Measurements from ENCODE around the gene METRNL. TPM values are rescaled to one million over a fixed set of nuclear protein-coding genes. Genes with fewer than 3 reads are reported as not detected.

Gene METRNL
- total RNA-seq, 1 experiment from 2014 or later: 21.0 TPM

DNA sequence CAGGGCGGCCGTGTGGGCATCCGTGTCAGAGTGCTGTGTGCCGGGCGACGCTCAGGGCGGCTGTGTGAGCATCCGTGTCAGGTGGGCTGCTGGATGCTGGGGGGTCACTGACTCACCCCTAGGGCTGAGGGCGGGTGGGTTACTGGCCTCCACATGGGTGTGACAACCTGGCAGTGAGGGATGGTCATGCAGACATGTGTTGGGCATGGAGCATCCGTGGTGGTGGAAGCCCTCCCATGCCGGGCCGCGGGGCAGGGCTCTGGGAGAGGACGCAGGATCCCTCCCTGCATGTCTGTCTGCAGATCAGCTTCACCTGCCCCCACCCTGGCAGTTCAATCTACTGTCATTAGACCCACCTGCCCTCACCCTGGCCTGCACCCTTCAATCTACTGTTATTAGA is 56.3 kb downstream of the METRNL start:
- intact Hi-C loops (cut with micrococcal nuclease; ENCODE audit: unreplicated experiment): no loop called here
- in situ Hi-C loops (cut with HindIII; ENCODE audit: low pct_unique_long_range_greater_than_20kb, low sequenced_read_pairs): no loop called here
- no peak overlapping the region for H3K4me3 ChIP-seq (ENCODE audit: low read depth in 2 of 2, low read length in 2 of 2)
- TF ChIP-seq SIN3A (IDR thresholded peaks at IDR 0.05; ENCODE audit: borderline replicate concordance, insufficient read depth, low read depth, low read length) (no peak), TCF7L2 (IDR thresholded peaks at IDR 0.05; ENCODE audit: low read depth, low read length) (no peak), POLR2AphosphoS5 (IDR thresholded peaks at IDR 0.05; ENCODE audit: low read depth, low read length) (no peak), CTCF (IDR thresholded peaks at IDR 0.05) (no peak)
- TF ChIP-seq, protein P1, sequence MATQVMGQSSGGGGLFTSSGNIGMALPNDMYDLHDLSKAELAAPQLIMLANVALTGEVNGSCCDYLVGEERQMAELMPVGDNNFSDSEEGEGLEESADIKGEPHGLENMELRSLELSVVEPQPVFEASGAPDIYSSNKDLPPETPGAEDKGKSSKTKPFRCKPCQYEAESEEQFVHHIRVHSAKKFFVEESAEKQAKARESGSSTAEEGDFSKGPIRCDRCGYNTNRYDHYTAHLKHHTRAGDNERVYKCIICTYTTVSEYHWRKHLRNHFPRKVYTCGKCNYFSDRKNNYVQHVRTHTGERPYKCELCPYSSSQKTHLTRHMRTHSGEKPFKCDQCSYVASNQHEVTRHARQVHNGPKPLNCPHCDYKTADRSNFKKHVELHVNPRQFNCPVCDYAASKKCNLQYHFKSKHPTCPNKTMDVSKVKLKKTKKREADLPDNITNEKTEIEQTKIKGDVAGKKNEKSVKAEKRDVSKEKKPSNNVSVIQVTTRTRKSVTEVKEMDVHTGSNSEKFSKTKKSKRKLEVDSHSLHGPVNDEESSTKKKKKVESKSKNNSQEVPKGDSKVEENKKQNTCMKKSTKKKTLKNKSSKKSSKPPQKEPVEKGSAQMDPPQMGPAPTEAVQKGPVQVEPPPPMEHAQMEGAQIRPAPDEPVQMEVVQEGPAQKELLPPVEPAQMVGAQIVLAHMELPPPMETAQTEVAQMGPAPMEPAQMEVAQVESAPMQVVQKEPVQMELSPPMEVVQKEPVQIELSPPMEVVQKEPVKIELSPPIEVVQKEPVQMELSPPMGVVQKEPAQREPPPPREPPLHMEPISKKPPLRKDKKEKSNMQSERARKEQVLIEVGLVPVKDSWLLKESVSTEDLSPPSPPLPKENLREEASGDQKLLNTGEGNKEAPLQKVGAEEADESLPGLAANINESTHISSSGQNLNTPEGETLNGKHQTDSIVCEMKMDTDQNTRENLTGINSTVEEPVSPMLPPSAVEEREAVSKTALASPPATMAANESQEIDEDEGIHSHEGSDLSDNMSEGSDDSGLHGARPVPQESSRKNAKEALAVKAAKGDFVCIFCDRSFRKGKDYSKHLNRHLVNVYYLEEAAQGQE (IDR thresholded peaks at IDR 0.05; ENCODE audit: insufficient read depth in 1 of 2, low read depth in 2 of 2, low read length in 1 of 2): no peak
- no peaks in the 10 kb centered on the region for H3K27me3 ChIP-seq (ENCODE audit: control insufficient read depth, insufficient read depth, low read length)
- H3K9me3 ChIP-seq (ENCODE audit: control insufficient read depth, insufficient read depth, low read depth, low read length): no peaks in the 10 kb centered on the region
- no peak for DNase-seq (ENCODE audit: low read depth, low spot score)
- H3K4me1 ChIP-seq (ENCODE audit: control insufficient read depth, insufficient read depth, low read length): peaks cover 3% of the 10 kb centered on the region; the same call in 1 of the 2 replicates
- POLR2A ChIA-PET: no interaction called here
- ATAC-seq: no peak
- no peaks in the 10 kb centered on the region for H3K36me3 ChIP-seq (ENCODE audit: control insufficient read depth, insufficient read depth, low read length)
- H3K27ac ChIP-seq (ENCODE audit: low read length): no peak overlapping the region
- no TSS peak for BruUV-seq (replicated peaks)
- CTCF ChIA-PET: no interaction called here

DNA sequence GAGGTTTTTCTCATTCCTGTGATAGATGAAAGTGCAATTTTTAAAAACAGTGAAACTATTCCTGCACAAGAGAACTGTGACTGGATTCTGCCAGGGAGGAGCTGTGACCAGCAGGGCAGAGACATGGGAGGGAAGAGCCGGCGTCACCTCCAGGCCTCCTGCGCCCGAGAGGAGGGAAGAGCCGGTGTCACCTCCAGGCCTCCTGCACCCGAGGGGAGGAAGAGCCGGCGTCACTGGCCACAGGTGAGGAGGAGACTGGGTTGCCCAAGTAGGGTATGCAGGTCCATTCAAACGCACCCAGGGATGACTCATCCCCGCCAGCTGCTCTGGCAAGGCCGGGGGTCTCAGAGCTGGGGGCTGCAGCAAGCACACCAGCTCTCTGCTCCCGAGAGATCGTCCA is 56.7 kb downstream of the METRNL start:
- intact Hi-C loops (cut with micrococcal nuclease; ENCODE audit: unreplicated experiment) (no loop called here), in situ Hi-C loops (cut with HindIII; ENCODE audit: low pct_unique_long_range_greater_than_20kb, low sequenced_read_pairs) (no loop called here)
- TF ChIP-seq SIN3A (IDR thresholded peaks at IDR 0.05; ENCODE audit: borderline replicate concordance, insufficient read depth, low read depth, low read length) (no peak), POLR2AphosphoS5 (IDR thresholded peaks at IDR 0.05; ENCODE audit: low read depth, low read length) (no peak), CTCF (IDR thresholded peaks at IDR 0.05) (no peak), TCF7L2 (IDR thresholded peaks at IDR 0.05; ENCODE audit: low read depth, low read length) (no peak)
- TF ChIP-seq, protein P1 (IDR thresholded peaks at IDR 0.05; ENCODE audit: insufficient read depth in 1 of 2, low read depth in 2 of 2, low read length in 1 of 2): no peak
- ChIA-PET CTCF (no interaction called here), POLR2A (no interaction called here)
- BruUV-seq (replicated peaks): no TSS peak
- no peak overlapping the region for H3K4me3 ChIP-seq (ENCODE audit: low read depth in 2 of 2, low read length in 2 of 2)
- no peak overlapping the region for H3K27ac ChIP-seq (ENCODE audit: low read length)
- peaks cover 3% of the 10 kb centered on the region; the same call in 1 of the 2 replicates for H3K4me1 ChIP-seq (ENCODE audit: control insufficient read depth, insufficient read depth, low read length)
- no peaks in the 10 kb centered on the region for H3K36me3 ChIP-seq (ENCODE audit: control insufficient read depth, insufficient read depth, low read length)
- H3K27me3 ChIP-seq (ENCODE audit: control insufficient read depth, insufficient read depth, low read length): no peaks in the 10 kb centered on the region
- no peak for DNase-seq (ENCODE audit: low read depth, low spot score)
- no peak for ATAC-seq
- H3K9me3 ChIP-seq (ENCODE audit: control insufficient read depth, insufficient read depth, low read depth, low read length): no peaks in the 10 kb centered on the region

Measured in Panc1 (cell line).